Measurements from ENCODE around the gene RNU6-1.

RNU6-1 gene

GRCh38 chr15:67839929-67840748 lies at the start of gene RNU6-1:
Gene RNU6-1, minus strand, starts transcription at chr15:67840045.
- DNase-seq, result peak; percentile 17

GRCh38 chr15:67887776-67888175 lies 47.9 kb upstream of the RNU6-1 start:
- no peak for DNase-seq

- DNase-seq, result no peak
Measured at GRCh38 chr15:67885861-67886260, 46.0 kb upstream of the RNU6-1 start.

GRCh38 chr15:67885175-67885523 lies 45.3 kb upstream of the RNU6-1 start:
- no peak for DNase-seq

GRCh38 chr15:67884514-67885174 lies 44.8 kb upstream of the RNU6-1 start:
- no peak for DNase-seq

GRCh38 chr15:67884009-67884408 lies 44.2 kb upstream of the RNU6-1 start:
- DNase-seq, result no peak

GRCh38 chr15:67883234-67883773 lies 43.5 kb upstream of the RNU6-1 start:
- no peak for DNase-seq

- DNase-seq, result no peak
Measured at GRCh38 chr15:67882487-67883233, 42.8 kb upstream of the RNU6-1 start.

GRCh38 chr15:67880651-67881182 lies 40.9 kb upstream of the RNU6-1 start:
- DNase-seq, result no peak

- DNase-seq, result no peak
Measured at GRCh38 chr15:67879440-67880129, 39.7 kb upstream of the RNU6-1 start.

- DNase-seq, result no peak
Measured at GRCh38 chr15:67878712-67879206, 38.9 kb upstream of the RNU6-1 start.

GRCh38 chr15:67873777-67874176 lies 33.9 kb upstream of the RNU6-1 start:
- no peak for DNase-seq

GRCh38 chr15:67870868-67871408 lies 31.1 kb upstream of the RNU6-1 start:
- DNase-seq, result no peak

- DNase-seq, result no peak
Measured at GRCh38 chr15:67869701-67870100, 29.9 kb upstream of the RNU6-1 start.

- DNase-seq, result no peak
Measured at GRCh38 chr15:67865766-67866165, 25.9 kb upstream of the RNU6-1 start.

GRCh38 chr15:67865331-67865730 lies 25.5 kb upstream of the RNU6-1 start:
- DNase-seq, result no peak

- DNase-seq, result no peak
Measured at GRCh38 chr15:67863442-67863987, 23.7 kb upstream of the RNU6-1 start.

GRCh38 chr15:67862750-67863441 lies 23.1 kb upstream of the RNU6-1 start:
- no peak for DNase-seq

GRCh38 chr15:67861983-67862382 lies 22.1 kb upstream of the RNU6-1 start:
- DNase-seq, result no peak

- no peak for DNase-seq
Measured at GRCh38 chr15:67859331-67859946, 19.6 kb upstream of the RNU6-1 start.

- no peak for DNase-seq
Measured at GRCh38 chr15:67857220-67857619, 17.4 kb upstream of the RNU6-1 start.
